GM12874 (cell line): ENCODE data around the gene CSF3R.

Experiments used
- CTCF ChIP-seq: IDR thresholded peaks from 2 replicates; pipeline ENCODE4 v1.5.1; 2011; ENCODE audit warnings: low read depth, mild to moderate bottlenecking, control low read depth, low read length, moderate library complexity; ENCODE audit not compliant: insufficient read depth

Gene CSF3R

GRCh38 chr1:36497207-36497606 is 14.5 kb upstream of the CSF3R start:
- no peak for TF ChIP-seq CTCF

DNA sequence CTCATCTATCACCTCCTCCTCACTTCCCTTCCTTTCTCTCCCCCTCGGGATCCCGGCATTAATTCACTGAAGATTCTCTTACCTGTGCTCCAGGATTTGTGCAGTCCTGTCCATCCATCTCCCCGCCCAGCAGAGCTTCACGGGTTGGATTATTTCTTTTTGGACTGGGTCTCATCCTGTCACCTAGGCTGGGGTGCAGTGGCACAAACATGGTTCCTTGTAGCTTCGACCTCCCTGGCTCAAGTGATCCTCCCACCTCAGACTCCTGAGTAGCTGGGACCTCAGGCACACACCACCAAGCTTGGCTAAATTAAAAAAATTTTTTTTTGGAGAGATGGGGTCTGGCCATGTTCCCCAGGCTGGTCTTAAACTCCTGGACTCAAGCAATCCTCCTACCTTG is 12.3 kb upstream of the CSF3R start:
- no peak for TF ChIP-seq CTCF

- TF ChIP-seq CTCF = no peak
These were observed 10.8 kb upstream of the CSF3R start for GRCh38 chr1:36493524-36493923.

- TF ChIP-seq CTCF = no peak
These were observed 9.8 kb upstream of the CSF3R start for GRCh38 chr1:36492491-36492890.

DNA sequence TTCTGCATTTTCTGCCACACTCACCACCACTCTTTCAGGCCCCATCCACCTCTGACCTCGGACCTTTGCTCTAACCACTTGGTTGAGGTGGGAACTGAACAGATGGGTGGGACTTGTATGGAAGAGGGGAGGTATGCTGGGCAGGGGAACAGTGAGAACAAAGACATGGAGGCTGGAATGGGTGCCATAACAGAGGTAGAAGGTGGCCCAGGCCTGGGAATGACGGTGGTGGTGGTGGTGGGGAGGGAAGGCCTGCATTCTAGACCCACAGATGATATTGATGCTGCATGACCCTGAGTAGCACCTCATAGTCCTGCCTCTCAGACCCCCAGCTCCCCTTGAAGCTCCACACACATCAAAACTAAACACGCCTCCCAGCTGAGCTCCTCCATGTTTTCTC is 5.2 kb upstream of the CSF3R start:
- TF ChIP-seq CTCF = no peak

DNA sequence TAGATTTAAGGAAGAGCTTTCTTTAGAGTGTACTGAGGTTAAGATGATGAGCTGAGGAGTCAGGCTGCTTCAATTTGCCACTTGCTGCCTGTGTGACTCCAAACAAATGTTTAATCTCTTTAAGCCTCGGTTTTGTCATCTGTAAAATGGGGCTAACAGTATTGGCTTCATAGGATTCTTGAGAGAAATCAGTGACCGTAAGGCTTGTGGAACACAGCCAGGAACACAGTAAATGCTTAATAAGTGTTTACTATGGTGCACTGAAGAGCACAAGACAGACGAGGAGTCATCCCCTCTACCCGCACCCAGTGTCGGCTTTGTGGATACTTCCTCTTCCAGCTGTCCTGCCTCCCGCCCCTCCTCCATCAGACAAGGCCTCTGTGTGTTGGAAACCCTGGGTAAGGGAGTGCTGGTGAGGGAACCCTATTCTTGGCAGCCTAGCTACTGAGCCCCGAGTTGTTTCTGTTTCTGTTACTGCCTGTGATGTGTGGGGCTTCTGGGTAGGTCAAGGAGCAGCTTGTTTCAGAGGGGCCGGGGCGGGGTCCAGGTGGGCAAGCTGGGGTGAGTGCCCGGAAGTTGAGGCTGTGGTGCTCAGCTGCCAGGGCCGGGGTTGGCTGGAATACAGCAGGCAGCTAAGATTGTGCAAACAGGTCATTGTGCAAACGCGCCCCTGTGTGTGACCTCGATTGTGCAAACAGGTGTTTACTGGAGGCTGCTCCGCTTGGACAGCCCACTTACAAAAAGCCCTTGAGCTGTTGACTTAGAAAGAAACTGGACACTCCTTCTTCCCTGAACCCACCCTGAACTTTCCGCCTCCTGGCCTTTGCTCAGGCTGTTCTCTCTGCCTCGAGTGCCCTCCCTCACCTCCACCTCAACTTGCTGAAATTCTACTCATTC is 4.0 kb upstream of the CSF3R start:
- no peak for TF ChIP-seq CTCF

- TF ChIP-seq CTCF = no peak
These were observed 3.4 kb upstream of the CSF3R start for GRCh38 chr1:36486093-36486438.
